Uterus (tissue), 4 donors: Measurements from ENCODE around the gene TMEM131L. TPM values are rescaled to one million over a fixed set of nuclear protein-coding genes. Genes with fewer than 3 reads are reported as not detected.
"Not testable (repeated sequence)": the region's sequence is repeated elsewhere in the genome, so short reads cannot be mapped to it uniquely, and the experiment has no call there.

Experiments
- DNase-seq, 2 donors: peaks; one replicate each; pipeline ENCODE4 v3.0.0-alpha.2; 2019 to 2020
- H3K27ac ChIP-seq, 2 donors: fragments of 200-600 bp; sonication (generic); 1 replicate in 1 of 2; 2 replicates in 1 of 2; pipeline ENCODE4 v1.5.1; 2016 to 2018
- H3K27me3 ChIP-seq, 2 donors: fragments of 200-600 bp; sonication (generic); one replicate each; pipeline ENCODE4 v1.5.1; 2018 to 2019; ENCODE audit warnings: control low read depth in 1 of 2
- H3K36me3 ChIP-seq, 2 donors: fragments of 200-600 bp; sonication (generic); one replicate each; pipeline ENCODE4 v1.5.1; 2019; ENCODE audit warnings: control low read depth in 1 of 2
- H3K4me1 ChIP-seq, 2 donors: fragments of 200-600 bp; sonication (generic); one replicate each; pipeline ENCODE4 v1.5.1; 2018 to 2019; ENCODE audit warnings: control low read depth in 1 of 2
- H3K4me3 ChIP-seq, 2 donors: fragments of 200-600 bp; sonication (generic); 1 replicate in 1 of 2; 2 replicates in 1 of 2; pipeline ENCODE4 v1.5.1; 2018 to 2019; ENCODE audit warnings: mild to moderate bottlenecking in 1 of 2
- H3K9me3 ChIP-seq, 2 donors: fragments of 200-600 bp; sonication (generic); one replicate each; pipeline ENCODE4 v1.5.1; 2019; ENCODE audit warnings: control low read depth in 1 of 2
- CTCF ChIP-seq, 4 experiments: fragments of 200-600 bp in 2 of 4; fragments of 450-650 bp in 2 of 4; sonication (generic) in 2 of 4; IDR thresholded peaks; one replicate each; pipeline ENCODE4 v1.5.1; 2016 to 2019; ENCODE audit warnings: antibody characterized with exemption in 4 of 4, mild to moderate bottlenecking in 2 of 4, moderate library complexity in 1 of 4
- POLR2A ChIP-seq, 2 donors: fragments of 450-650 bp; IDR thresholded peaks; one replicate each; pipeline ENCODE4 v1.6.1; 2016; ENCODE audit warnings: antibody characterized with exemption in 2 of 2, mild to moderate bottlenecking in 1 of 2, moderate library complexity in 1 of 2
- intact Hi-C: fragments of 100-400 bp; cut with DNase I; formaldehyde crosslinking; loops from one replicate; pipeline ENCODE4 v1.15.1; 2023; ENCODE audit warnings: low total_unique reads
- total RNA-seq, 4 donors: library from RNA; depleted of rRNA in 3 of 4; stranded (reverse); fragments of >200 nt in 3 of 4; gene quantifications; one replicate each; pipeline versions ENCODE4 v1.1.0 to v1.2.4, GENCODE V29; 2014 to 2023
- donor health status: DM: yes; HTN: yes; CAD: no.

The TMEM131L gene
- total RNA-seq, 4 donors from 2014 or later: 2.4 to 49.6 (median 18.0) TPM

- intact Hi-C loops: no loop called here
- Histone ChIP-seq H3K4me3 (no peak overlapping the region), H3K9me3 (no peaks in the 10 kb centered on the region), H3K36me3 (no peaks in the 10 kb centered on the region), H3K27me3 (no peaks in the 10 kb centered on the region), H3K4me1 (peaks cover 0 to 2% of the 10 kb centered on the region in 2 donors), H3K27ac (peak overlapping the region; percentile 5 to 26)
- no peak for DNase-seq
- no peak for TF ChIP-seq CTCF (IDR thresholded peaks at IDR 0.05)
- no peak for TF ChIP-seq POLR2A (IDR thresholded peaks at IDR 0.05)
Measured at GRCh38 chr4:153543351-153543750, 77.2 kb downstream of the TMEM131L start.

- Histone ChIP-seq H3K27ac (no peak overlapping the region), H3K27me3 (no peaks in the 10 kb centered on the region), H3K4me3 (no peak overlapping the region), H3K4me1 (no peaks in the 10 kb centered on the region), H3K36me3 (no peaks in the 10 kb centered on the region), H3K9me3 (no peaks in the 10 kb centered on the region)
- DNase-seq: no peak
- no peak for TF ChIP-seq CTCF (IDR thresholded peaks at IDR 0.05)
- TF ChIP-seq POLR2A (IDR thresholded peaks at IDR 0.05): no peak
- intact Hi-C loops: no loop called here
Measured at GRCh38 chr4:153545822-153546221, 79.7 kb downstream of the TMEM131L start.

GRCh38 chr4:153546280-153546679 lies 80.1 kb downstream of the TMEM131L start:
- H3K27me3 ChIP-seq: no peaks in the 10 kb centered on the region
- H3K4me3 ChIP-seq: no peak overlapping the region
- H3K27ac ChIP-seq: peak overlapping the region; percentile 0 to 38
- H3K9me3 ChIP-seq: no peaks in the 10 kb centered on the region
- intact Hi-C loops: no loop called here
- no peak for DNase-seq
- H3K36me3 ChIP-seq: no peaks in the 10 kb centered on the region
- no peak for TF ChIP-seq POLR2A (IDR thresholded peaks at IDR 0.05)
- TF ChIP-seq CTCF (IDR thresholded peaks at IDR 0.05): no peak
- no peaks in the 10 kb centered on the region for H3K4me1 ChIP-seq

- TF ChIP-seq POLR2A (IDR thresholded peaks at IDR 0.05) (no peak), CTCF (IDR thresholded peaks at IDR 0.05) (no peak)
- DNase-seq: no peak
- Histone ChIP-seq H3K9me3 (no peaks in the 10 kb centered on the region), H3K4me1 (no peaks in the 10 kb centered on the region), H3K36me3 (no peaks in the 10 kb centered on the region), H3K4me3 (no peak overlapping the region), H3K27ac (no peak overlapping the region), H3K27me3 (no peaks in the 10 kb centered on the region)
- intact Hi-C loops: no loop called here
Measured at GRCh38 chr4:153547520-153547919, 81.4 kb downstream of the TMEM131L start.

- DNase-seq, intact Hi-C loops, H3K4me3 ChIP-seq, H3K36me3 ChIP-seq, H3K4me1 ChIP-seq, H3K27me3 ChIP-seq, H3K9me3 ChIP-seq, H3K27ac ChIP-seq: not testable (repeated sequence)
Measured at GRCh38 chr4:153548907-153549306, 82.7 kb downstream of the TMEM131L start.

- intact Hi-C loops: no loop called here
- TF ChIP-seq CTCF (IDR thresholded peaks at IDR 0.05) (no peak), POLR2A (IDR thresholded peaks at IDR 0.05) (no peak)
- Histone ChIP-seq H3K36me3 (no peaks in the 10 kb centered on the region), H3K27me3 (no peaks in the 10 kb centered on the region), H3K4me3 (no peak overlapping the region), H3K9me3 (no peaks in the 10 kb centered on the region), H3K27ac (no peak overlapping the region), H3K4me1 (peaks cover 0 to 7% of the 10 kb centered on the region in 2 donors)
- DNase-seq: no peak
Measured at GRCh38 chr4:153549405-153549804, 83.2 kb downstream of the TMEM131L start.
